GM18508 (cell line): ENCODE measurements around the gene FAM170B.

ENCODE experiments used
- ATAC-seq: cut with Tn5 transposase; IDR thresholded peaks from one replicate; pipeline ENCODE4 v1.9.1; 2021; ENCODE audit warnings: moderate number of reproducible peaks; ENCODE audit not compliant: insufficient read depth, unreplicated experiment

Gene FAM170B

GRCh38 chr10:49133706-49134248 lies at the start of gene FAM170B:
FAM170B (minus strand) TSS chr10:49134021; CDS start chr10:49133918, 103 bp downstream.
- ATAC-seq: no peak

GRCh38 chr10:49182776-49183175 lies 49.0 kb upstream of the FAM170B start:
- no peak for ATAC-seq

GRCh38 chr10:49180444-49180860 lies 46.6 kb upstream of the FAM170B start:
- no peak for ATAC-seq

- no peak for ATAC-seq
Measured at GRCh38 chr10:49179699-49180443, 46.0 kb upstream of the FAM170B start.

- ATAC-seq: no peak
Measured at GRCh38 chr10:49178489-49179471, 45.0 kb upstream of the FAM170B start.

GRCh38 chr10:49177391-49178355 lies 43.9 kb upstream of the FAM170B start:
- ATAC-seq: peak; percentile 75

DNA sequence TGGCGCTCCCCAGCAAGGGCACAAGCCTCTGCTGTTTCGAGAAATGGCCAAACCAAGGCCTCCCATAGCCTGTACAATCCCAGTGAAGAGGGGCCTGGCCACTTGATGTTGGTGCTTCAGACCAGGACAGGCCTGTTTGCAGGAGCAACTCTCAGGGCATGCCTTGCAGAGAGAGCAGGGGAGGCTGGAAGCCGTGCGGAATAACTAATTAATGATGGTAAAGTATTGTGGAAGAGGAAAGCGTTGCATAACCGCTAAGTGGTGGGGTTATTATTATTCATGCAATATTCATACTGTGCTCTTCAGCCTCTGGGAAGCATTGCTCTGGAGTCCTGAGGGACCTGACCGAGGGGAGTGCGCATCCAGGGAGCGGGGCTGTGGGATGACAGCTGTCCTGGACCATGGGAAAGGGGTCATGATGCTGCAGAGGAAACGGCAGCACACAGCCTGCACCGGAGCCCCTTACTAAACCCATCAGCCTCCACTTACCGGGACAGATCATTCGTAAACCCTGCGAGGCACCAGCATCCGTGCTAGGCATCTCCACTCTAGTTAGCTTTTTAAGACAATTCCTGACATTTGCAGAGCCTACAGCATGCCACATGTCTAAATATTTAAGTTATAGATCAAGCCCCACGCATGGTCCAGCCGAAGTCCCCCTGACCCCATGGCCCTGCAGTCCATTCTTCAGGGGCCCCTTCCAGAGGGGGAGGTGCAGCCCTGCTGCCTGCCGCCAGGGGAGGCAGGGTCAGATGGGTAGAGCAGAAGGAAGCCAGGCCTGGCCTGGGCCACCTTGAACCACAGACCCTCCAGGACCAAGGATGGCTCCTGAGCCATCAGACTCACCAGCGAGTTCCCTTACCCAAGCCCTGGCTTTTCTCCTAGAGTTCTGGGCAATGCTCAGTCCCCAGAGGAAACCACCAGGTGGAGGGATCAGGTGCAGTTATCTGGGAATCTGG lies 42.8 kb upstream of the FAM170B start:
- no peak for ATAC-seq

- no peak for ATAC-seq
Measured at GRCh38 chr10:49175587-49176309, 41.9 kb upstream of the FAM170B start.

DNA sequence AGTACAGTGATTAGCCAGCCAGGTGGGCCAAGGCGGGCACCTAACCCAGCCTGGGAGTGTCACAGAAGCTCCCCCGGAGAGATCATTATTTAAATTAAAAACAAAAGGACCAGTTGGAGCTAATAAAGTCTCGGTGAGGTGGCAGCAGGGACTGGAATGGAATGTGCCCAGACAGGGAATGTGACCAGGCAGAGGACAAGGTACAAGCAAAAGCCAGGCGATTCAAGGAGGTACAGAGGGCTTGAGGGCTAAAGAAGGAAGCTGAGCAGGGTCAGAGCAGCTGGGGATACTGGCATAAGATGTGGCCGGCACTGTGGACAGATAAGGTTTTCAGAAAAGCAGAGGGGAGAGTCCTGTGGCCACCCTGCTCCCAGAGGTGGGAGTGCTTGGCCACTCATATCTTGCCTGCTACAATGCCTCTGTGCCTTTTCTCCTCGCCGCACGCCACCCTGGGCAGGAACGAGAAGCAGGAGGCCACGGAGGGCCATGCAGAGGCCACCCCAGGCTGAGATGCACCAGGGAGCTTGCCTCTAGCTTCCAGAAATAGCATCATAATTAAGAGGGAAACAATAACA lies 41.2 kb upstream of the FAM170B start:
- ATAC-seq: no peak

DNA sequence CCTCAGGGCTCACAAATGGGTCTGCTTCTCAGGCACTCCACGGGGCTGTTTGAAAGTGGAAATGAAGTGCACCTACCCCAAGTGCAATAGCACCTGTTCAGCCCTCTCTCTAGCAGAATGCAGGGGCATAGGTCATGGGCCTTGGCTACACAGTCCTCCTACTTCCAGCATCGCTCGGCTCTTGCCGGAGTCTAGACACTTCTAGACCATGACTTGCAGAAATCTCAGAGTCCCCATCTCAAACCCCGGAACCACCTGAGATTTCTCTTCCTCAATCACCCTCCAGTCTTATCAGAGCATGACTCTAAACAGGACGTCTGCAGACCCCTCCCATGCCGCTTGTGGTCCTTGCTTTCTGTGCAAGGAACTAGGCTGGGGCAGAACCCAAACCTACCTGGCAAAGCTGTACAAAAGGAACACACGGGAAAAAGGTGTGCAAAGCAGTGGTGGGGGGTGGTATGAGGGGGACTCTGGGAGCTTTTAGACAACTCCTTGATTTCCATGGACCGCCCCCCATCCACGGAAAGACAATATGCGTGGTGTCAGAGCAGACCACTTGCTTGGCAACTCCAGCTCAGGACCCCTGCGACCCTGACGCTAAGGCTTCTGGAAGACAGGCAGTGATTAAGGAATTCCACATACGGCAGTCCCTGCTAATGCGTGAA lies 40.6 kb upstream of the FAM170B start:
- ATAC-seq: no peak

GRCh38 chr10:49173853-49174252 lies 40.0 kb upstream of the FAM170B start:
- ATAC-seq: no peak

GRCh38 chr10:49173201-49173772 lies 39.5 kb upstream of the FAM170B start:
- ATAC-seq: no peak

GRCh38 chr10:49172777-49173132 lies 38.9 kb upstream of the FAM170B start:
- ATAC-seq: no peak

GRCh38 chr10:49172061-49172776 lies 38.4 kb upstream of the FAM170B start:
- no peak for ATAC-seq

- ATAC-seq: no peak
Measured at GRCh38 chr10:49171326-49172060, 37.7 kb upstream of the FAM170B start.
